ENCODE results near the gene ALPK1.

DNA sequence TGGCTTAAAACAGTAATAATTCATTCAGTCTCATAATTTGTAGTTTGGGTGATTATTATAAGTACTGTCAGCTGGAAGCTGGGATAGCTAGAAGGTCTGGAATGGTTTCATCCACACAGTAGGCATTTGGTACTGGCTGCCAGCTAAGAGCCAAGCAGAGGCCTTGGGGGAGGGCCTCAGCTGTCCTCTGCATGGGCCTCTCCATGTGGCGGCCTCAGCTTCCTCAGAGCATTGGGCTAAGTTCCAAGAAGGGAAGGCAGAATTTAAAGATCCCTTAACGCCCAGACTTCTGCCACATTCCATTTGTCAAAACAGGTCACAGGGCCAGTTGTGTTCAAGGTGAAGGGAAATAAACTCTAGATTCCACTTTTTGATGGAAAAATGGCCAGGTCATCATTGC lies 125.5 kb downstream of the ALPK1 start:
- no peak for TF ChIP-seq EZH2phosphoT487 (IDR thresholded peaks at IDR 0.05; ENCODE audit: borderline replicate concordance, low read depth)
- TF ChIP-seq RCOR1 (IDR thresholded peaks at IDR 0.05; ENCODE audit: low read length): no peak
- TF ChIP-seq RAD21 (IDR thresholded peaks at IDR 0.05; ENCODE audit: low read length): no peak
- TF ChIP-seq, protein P1, sequence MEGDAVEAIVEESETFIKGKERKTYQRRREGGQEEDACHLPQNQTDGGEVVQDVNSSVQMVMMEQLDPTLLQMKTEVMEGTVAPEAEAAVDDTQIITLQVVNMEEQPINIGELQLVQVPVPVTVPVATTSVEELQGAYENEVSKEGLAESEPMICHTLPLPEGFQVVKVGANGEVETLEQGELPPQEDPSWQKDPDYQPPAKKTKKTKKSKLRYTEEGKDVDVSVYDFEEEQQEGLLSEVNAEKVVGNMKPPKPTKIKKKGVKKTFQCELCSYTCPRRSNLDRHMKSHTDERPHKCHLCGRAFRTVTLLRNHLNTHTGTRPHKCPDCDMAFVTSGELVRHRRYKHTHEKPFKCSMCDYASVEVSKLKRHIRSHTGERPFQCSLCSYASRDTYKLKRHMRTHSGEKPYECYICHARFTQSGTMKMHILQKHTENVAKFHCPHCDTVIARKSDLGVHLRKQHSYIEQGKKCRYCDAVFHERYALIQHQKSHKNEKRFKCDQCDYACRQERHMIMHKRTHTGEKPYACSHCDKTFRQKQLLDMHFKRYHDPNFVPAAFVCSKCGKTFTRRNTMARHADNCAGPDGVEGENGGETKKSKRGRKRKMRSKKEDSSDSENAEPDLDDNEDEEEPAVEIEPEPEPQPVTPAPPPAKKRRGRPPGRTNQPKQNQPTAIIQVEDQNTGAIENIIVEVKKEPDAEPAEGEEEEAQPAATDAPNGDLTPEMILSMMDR (IDR thresholded peaks at IDR 0.05): no peak
- TF ChIP-seq ELF1 (IDR thresholded peaks at IDR 0.05): no peak
- TF ChIP-seq, protein P2, sequence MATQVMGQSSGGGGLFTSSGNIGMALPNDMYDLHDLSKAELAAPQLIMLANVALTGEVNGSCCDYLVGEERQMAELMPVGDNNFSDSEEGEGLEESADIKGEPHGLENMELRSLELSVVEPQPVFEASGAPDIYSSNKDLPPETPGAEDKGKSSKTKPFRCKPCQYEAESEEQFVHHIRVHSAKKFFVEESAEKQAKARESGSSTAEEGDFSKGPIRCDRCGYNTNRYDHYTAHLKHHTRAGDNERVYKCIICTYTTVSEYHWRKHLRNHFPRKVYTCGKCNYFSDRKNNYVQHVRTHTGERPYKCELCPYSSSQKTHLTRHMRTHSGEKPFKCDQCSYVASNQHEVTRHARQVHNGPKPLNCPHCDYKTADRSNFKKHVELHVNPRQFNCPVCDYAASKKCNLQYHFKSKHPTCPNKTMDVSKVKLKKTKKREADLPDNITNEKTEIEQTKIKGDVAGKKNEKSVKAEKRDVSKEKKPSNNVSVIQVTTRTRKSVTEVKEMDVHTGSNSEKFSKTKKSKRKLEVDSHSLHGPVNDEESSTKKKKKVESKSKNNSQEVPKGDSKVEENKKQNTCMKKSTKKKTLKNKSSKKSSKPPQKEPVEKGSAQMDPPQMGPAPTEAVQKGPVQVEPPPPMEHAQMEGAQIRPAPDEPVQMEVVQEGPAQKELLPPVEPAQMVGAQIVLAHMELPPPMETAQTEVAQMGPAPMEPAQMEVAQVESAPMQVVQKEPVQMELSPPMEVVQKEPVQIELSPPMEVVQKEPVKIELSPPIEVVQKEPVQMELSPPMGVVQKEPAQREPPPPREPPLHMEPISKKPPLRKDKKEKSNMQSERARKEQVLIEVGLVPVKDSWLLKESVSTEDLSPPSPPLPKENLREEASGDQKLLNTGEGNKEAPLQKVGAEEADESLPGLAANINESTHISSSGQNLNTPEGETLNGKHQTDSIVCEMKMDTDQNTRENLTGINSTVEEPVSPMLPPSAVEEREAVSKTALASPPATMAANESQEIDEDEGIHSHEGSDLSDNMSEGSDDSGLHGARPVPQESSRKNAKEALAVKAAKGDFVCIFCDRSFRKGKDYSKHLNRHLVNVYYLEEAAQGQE (IDR thresholded peaks at IDR 0.05; ENCODE audit: low read depth, low read length): no peak
- TF ChIP-seq CHD2 (IDR thresholded peaks at IDR 0.05; ENCODE audit: low read length, partially characterized antibody): no peak
- no peak for TF ChIP-seq FOXM1 (IDR thresholded peaks at IDR 0.05; ENCODE audit: low read depth)
- TF ChIP-seq POLR2AphosphoS5 (IDR thresholded peaks at IDR 0.05; ENCODE audit: low read depth, low read length): no peak
- TF ChIP-seq SMC3 (IDR thresholded peaks at IDR 0.05; ENCODE audit: low read depth, low read length): no peak
- TF ChIP-seq EP300 (IDR thresholded peaks at IDR 0.05; ENCODE audit: borderline replicate concordance in 1 of 2, low read depth in 1 of 2, low read length in 1 of 2): no peak
- TF ChIP-seq TAF1 (IDR thresholded peaks at IDR 0.05; ENCODE audit: borderline replicate concordance, low read depth, low read length): no peak
- TF ChIP-seq, protein P3, sequence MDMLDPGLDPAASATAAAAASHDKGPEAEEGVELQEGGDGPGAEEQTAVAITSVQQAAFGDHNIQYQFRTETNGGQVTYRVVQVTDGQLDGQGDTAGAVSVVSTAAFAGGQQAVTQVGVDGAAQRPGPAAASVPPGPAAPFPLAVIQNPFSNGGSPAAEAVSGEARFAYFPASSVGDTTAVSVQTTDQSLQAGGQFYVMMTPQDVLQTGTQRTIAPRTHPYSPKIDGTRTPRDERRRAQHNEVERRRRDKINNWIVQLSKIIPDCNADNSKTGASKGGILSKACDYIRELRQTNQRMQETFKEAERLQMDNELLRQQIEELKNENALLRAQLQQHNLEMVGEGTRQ (IDR thresholded peaks at IDR 0.05; ENCODE audit: borderline replicate concordance, low read depth, low read length): no peak
- no peak for TF ChIP-seq TCF12 (IDR thresholded peaks at IDR 0.05)
